ENCODE results near the gene TNFAIP3. TPM values are rescaled to one million over a fixed set of nuclear protein-coding genes. Genes with fewer than 3 reads are reported as not detected.
"Not testable (repeated sequence)": the region's sequence is repeated elsewhere in the genome, so short reads cannot be mapped to it uniquely, and the experiment has no call there.

The TNFAIP3 gene
- total RNA-seq, 6 donors from 2014 or later: 35.3 to 76.4 (median 52.2) TPM

DNA sequence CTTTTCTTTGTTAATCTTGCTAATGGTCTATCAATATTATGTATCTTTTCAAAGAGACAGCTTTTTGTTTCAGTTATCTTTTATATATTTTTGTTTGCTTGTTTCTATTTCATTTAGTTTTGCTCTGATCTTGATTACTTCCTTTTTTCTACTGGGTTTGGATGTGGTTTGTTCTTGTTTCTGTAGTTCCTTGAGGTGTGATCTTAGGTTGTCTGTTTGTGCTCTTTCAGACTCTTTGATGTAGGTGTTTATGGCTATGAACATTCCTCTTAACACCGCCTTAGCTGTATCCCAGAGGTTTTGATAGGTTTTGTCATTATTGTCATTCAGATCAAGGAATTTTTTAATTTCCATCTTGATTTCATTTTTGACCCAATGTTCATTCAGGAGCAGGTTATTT lies 26.8 kb upstream of the TNFAIP3 start:
- H3K36me3 ChIP-seq: no peaks in the 10 kb centered on the region
- DNase-seq: no peak
- TF ChIP-seq POLR2AphosphoS5 (IDR thresholded peaks at IDR 0.05) (no peak), EP300 (IDR thresholded peaks at IDR 0.05) (no peak), POLR2A (IDR thresholded peaks at IDR 0.05) (no peak)
- TF ChIP-seq, protein P1, sequence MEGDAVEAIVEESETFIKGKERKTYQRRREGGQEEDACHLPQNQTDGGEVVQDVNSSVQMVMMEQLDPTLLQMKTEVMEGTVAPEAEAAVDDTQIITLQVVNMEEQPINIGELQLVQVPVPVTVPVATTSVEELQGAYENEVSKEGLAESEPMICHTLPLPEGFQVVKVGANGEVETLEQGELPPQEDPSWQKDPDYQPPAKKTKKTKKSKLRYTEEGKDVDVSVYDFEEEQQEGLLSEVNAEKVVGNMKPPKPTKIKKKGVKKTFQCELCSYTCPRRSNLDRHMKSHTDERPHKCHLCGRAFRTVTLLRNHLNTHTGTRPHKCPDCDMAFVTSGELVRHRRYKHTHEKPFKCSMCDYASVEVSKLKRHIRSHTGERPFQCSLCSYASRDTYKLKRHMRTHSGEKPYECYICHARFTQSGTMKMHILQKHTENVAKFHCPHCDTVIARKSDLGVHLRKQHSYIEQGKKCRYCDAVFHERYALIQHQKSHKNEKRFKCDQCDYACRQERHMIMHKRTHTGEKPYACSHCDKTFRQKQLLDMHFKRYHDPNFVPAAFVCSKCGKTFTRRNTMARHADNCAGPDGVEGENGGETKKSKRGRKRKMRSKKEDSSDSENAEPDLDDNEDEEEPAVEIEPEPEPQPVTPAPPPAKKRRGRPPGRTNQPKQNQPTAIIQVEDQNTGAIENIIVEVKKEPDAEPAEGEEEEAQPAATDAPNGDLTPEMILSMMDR (IDR thresholded peaks at IDR 0.05): no peak
- no peak overlapping the region for H3K27ac ChIP-seq
- ATAC-seq (ENCODE audit: low FRiP score in 2 of 2): no peak
- no peaks in the 10 kb centered on the region for H3K4me1 ChIP-seq
- H3K9me3 ChIP-seq: no peaks in the 10 kb centered on the region
- no peak overlapping the region for H3K4me3 ChIP-seq
- 95 to 100% methylated on average over 1 of the region's 1 CpG for WGBS, 2 donors
- H3K27me3 ChIP-seq: no peaks in the 10 kb centered on the region

DNA sequence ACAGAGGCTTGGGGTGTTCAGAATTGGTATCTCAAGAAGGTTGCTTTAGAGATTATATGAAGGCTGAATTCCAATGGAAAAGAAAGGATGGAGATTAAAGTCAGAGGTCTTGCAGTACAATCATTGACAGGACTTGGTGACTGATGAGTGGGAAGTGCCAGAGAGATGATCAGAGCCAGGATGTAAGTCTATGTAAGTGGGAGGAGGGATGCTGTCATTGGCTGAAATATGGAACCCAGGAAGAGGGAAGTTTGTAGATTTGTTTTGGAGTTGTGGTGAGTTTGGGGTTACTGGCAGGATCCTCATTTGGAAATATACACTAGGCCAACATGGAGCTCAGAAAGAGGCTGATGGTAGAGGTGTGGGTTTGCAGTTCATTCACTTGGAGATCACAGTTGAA lies 23.8 kb upstream of the TNFAIP3 start:
- H3K4me1 ChIP-seq: peaks cover 2 to 5% (median 4%) of the 10 kb centered on the region in 4 donors
- no peaks in the 10 kb centered on the region for H3K36me3 ChIP-seq
- H3K27ac ChIP-seq: no peak overlapping the region
- no peaks in the 10 kb centered on the region for H3K9me3 ChIP-seq
- no peak for ATAC-seq (ENCODE audit: low FRiP score in 2 of 2)
- no peaks in the 10 kb centered on the region for H3K27me3 ChIP-seq
- H3K4me3 ChIP-seq: no peak overlapping the region
- TF ChIP-seq POLR2A (IDR thresholded peaks at IDR 0.05) (no peak), POLR2AphosphoS5 (IDR thresholded peaks at IDR 0.05) (no peak), EP300 (IDR thresholded peaks at IDR 0.05) (no peak)
- TF ChIP-seq, protein P1 (IDR thresholded peaks at IDR 0.05): no peak
- DNase-seq: no peak

DNA sequence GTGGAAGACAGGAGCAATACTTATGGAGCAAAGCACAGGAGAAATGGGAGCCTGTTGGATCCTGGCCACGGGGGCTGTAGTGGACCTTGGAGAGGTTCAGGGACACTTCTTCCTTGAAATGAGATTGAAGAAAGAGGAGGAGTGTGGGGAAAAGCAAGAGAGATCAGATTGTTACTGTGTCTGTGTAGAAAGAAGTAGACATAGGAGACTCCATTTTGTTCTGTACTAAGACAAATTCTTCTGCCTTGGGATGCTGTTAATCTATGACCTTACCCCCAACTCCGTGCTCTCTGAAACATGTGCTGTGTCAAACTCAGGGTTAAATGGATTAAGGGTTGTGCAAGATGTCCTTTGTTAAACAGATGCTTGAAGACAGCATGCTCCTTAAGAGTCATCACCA lies 22.7 kb upstream of the TNFAIP3 start:
- H3K4me1 ChIP-seq; ATAC-seq (ENCODE audit: low FRiP score in 2 of 2); H3K27ac ChIP-seq; H3K9me3 ChIP-seq; H3K36me3 ChIP-seq; H3K27me3 ChIP-seq; H3K4me3 ChIP-seq; DNase-seq: not testable (repeated sequence)
- WGBS, 2 donors: 81 to 83% methylated on average over 2 of the region's 2 CpGs

DNA sequence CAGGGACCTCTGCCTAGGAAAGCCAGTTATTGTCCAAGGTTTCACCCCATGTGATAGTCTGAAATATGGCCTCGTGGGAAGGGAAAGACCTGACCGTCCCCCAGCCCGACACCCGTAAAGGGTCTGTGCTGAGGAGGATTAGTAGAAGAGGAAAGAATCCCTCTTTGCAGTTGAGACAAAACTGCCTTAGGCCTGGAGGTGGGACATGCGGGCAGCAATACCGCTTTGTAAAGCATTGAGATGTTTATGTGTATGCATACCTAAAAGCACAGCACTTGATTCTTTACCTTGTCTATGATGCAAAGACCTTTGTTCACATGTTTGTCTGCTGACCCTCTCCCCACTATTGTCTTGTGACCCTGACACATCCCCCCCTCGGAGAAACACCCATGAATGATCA lies 22.3 kb upstream of the TNFAIP3 start:
- not testable (repeated sequence) for H3K9me3 ChIP-seq; DNase-seq; H3K27me3 ChIP-seq; H3K27ac ChIP-seq; H3K4me1 ChIP-seq; H3K4me3 ChIP-seq; ATAC-seq (ENCODE audit: low FRiP score in 2 of 2); H3K36me3 ChIP-seq
- WGBS, 2 donors: 86 to 92% methylated on average over 7 of the region's 7 CpGs

DNA sequence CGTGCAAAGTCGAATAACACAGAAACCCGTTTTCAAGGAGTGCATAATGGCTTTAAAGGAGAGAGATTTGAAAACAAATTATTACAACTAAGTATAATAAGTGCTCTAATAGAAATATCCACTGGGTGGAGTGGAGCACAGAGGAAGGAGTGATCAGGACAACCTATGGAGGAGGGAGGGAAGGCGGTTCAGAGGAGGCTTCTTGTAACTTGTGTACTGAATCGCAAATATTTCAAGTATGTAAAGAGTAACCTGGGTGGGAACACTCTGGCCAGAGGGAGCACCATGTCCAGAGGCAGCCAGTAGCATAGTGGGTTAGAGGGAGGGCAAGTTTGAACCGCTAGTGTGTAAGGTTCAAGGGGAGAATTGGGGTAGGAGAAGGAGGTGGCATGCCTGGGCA lies 21.6 kb upstream of the TNFAIP3 start:
- H3K36me3 ChIP-seq: no peaks in the 10 kb centered on the region
- peak in 1 of 2 donors; percentile 70 for ATAC-seq (ENCODE audit: low FRiP score in 2 of 2)
- TF ChIP-seq POLR2AphosphoS5 (IDR thresholded peaks at IDR 0.05) (no peak), EP300 (IDR thresholded peaks at IDR 0.05) (no peak), POLR2A (IDR thresholded peaks at IDR 0.05) (no peak)
- TF ChIP-seq, protein P1 (IDR thresholded peaks at IDR 0.05): no peak
- no peak overlapping the region for H3K27ac ChIP-seq
- H3K4me3 ChIP-seq: no peak overlapping the region
- 72 to 84% methylated on average over 6 of the region's 6 CpGs for WGBS, 2 donors
- no peak for DNase-seq
- peaks cover 2 to 6% (median 5%) of the 10 kb centered on the region in 4 donors for H3K4me1 ChIP-seq
- H3K9me3 ChIP-seq: no peaks in the 10 kb centered on the region
- no peaks in the 10 kb centered on the region for H3K27me3 ChIP-seq

DNA sequence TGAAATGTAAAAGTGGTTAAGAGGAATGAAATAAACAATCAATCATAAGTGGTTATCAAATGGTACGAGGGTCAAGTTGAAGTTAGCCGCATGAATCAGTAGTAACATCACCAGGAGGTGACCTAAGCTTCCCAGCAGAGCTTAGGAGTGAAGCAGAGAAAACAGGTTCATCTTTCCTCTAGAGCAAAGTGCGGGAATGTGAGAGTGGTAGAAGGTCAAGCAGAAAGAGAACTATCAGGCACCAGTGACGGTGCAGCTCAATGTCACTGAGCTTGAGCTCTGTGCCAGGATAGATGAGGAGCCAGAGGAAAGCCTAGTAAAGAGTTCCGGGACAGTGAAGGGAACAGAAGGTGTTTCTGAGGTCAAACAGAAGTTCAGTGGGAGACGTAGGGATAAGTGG lies 20.8 kb upstream of the TNFAIP3 start:
- no peak overlapping the region for H3K4me3 ChIP-seq
- no peaks in the 10 kb centered on the region for H3K36me3 ChIP-seq
- peak overlapping the region; percentile 1 to 70 (median 37) for H3K27ac ChIP-seq
- no peaks in the 10 kb centered on the region for H3K9me3 ChIP-seq
- WGBS, 2 donors: 86 to 88% methylated on average over 6 of the region's 6 CpGs
- ATAC-seq (ENCODE audit: low FRiP score in 2 of 2) (peak in 1 of 2 donors; percentile 30), DNase-seq (no peak)
- peaks cover 2 to 6% (median 5%) of the 10 kb centered on the region in 4 donors for H3K4me1 ChIP-seq
- no peaks in the 10 kb centered on the region for H3K27me3 ChIP-seq
- TF ChIP-seq EP300 (IDR thresholded peaks at IDR 0.05): no peak
- TF ChIP-seq, protein P1 (IDR thresholded peaks at IDR 0.05): no peak
- TF ChIP-seq POLR2AphosphoS5 (IDR thresholded peaks at IDR 0.05): no peak
- TF ChIP-seq POLR2A (IDR thresholded peaks at IDR 0.05): no peak
